Ascending aorta (tissue), 2 donors: Measurements from ENCODE around the gene PATL2. TPM values are rescaled to one million over a fixed set of nuclear protein-coding genes. Genes with fewer than 3 reads are reported as not detected.

Source experiments
- DNase-seq, 2 donors: peaks; one replicate each; pipeline ENCODE4 v3.0.0-alpha.2; 2019; ENCODE audit warnings: low spot score in 2 of 2
- H3K27ac ChIP-seq, 2 donors: fragments of 200-600 bp; sonication (generic); one replicate each; pipeline ENCODE4 v1.5.1; 2016 to 2017; ENCODE audit warnings: mild to moderate bottlenecking in 1 of 2
- H3K27me3 ChIP-seq: fragments of 200-600 bp; sonication (generic); one replicate; pipeline ENCODE4 v1.5.1; 2017
- H3K36me3 ChIP-seq, 2 donors: fragments of 200-600 bp; sonication (generic); one replicate each; pipeline ENCODE4 v1.5.1; 2016
- H3K4me1 ChIP-seq, 2 donors: fragments of 200-600 bp; sonication (generic); one replicate each; pipeline ENCODE4 v1.5.1; 2016 to 2017; ENCODE audit warnings: mild to moderate bottlenecking in 1 of 2
- H3K4me3 ChIP-seq, 2 donors: fragments of 200-600 bp; sonication (generic); one replicate each; pipeline ENCODE4 v1.5.1; 2016 to 2017; ENCODE audit warnings: mild to moderate bottlenecking in 1 of 2
- H3K9me3 ChIP-seq, 2 donors: fragments of 200-600 bp; sonication (generic); one replicate each; pipeline ENCODE4 v1.5.1; 2016
- intact Hi-C: fragments of 100-400 bp; cut with DNase I; formaldehyde crosslinking; loops from one replicate; pipeline ENCODE4 v1.15.1; 2023
- total RNA-seq: library from RNA; depleted of rRNA; stranded (reverse); fragments of >200 nt; gene quantifications from one replicate; pipeline ENCODE4 v1.1.0, GENCODE V29; 2016
- TF ChIP-seq, protein P1 (sequence below), 3 experiments: fragments of 200-600 bp in 2 of 3; fragments of 450-650 bp in 1 of 3; sonication (generic) in 2 of 3; IDR thresholded peaks; one replicate each; pipeline ENCODE4 v1.5.1; 2016 to 2019; ENCODE audit warnings: antibody characterized with exemption in 3 of 3, mild to moderate bottlenecking in 1 of 3, moderate library complexity in 1 of 3

Gene PATL2
- total RNA-seq, 1 donor from 2014 or later = not detected

DNA sequence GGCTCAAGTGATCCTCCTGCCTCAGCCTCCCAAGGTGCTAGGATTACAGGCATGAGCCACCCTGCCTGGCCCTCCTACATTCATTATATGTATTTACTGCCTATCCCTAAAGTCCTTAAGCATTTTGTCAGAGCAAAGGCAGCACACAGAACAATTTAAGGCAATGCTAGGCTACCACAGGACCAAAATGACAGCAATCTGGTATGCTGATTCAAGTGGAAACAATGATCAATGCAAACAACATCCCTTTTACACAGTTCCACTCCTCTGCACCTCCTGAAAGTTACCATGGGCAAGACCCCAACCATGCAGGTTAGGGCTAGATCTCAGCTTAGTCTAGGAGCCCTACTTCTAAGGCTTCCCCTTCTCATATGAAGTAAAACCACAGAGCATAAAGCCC, 87.9 kb downstream of the PATL2 start:
- Histone ChIP-seq H3K9me3 (no peaks in the 10 kb centered on the region), H3K4me3 (no peak overlapping the region), H3K27me3 (no peaks in the 10 kb centered on the region), H3K4me1 (no peaks in the 10 kb centered on the region), H3K27ac (no peak overlapping the region), H3K36me3 (peaks cover 63 to 81% of the 10 kb centered on the region in 2 donors)
- intact Hi-C loops = no loop called here
- DNase-seq = no peak
- TF ChIP-seq, protein P1, sequence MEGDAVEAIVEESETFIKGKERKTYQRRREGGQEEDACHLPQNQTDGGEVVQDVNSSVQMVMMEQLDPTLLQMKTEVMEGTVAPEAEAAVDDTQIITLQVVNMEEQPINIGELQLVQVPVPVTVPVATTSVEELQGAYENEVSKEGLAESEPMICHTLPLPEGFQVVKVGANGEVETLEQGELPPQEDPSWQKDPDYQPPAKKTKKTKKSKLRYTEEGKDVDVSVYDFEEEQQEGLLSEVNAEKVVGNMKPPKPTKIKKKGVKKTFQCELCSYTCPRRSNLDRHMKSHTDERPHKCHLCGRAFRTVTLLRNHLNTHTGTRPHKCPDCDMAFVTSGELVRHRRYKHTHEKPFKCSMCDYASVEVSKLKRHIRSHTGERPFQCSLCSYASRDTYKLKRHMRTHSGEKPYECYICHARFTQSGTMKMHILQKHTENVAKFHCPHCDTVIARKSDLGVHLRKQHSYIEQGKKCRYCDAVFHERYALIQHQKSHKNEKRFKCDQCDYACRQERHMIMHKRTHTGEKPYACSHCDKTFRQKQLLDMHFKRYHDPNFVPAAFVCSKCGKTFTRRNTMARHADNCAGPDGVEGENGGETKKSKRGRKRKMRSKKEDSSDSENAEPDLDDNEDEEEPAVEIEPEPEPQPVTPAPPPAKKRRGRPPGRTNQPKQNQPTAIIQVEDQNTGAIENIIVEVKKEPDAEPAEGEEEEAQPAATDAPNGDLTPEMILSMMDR (IDR thresholded peaks at IDR 0.05) = no peak

DNA sequence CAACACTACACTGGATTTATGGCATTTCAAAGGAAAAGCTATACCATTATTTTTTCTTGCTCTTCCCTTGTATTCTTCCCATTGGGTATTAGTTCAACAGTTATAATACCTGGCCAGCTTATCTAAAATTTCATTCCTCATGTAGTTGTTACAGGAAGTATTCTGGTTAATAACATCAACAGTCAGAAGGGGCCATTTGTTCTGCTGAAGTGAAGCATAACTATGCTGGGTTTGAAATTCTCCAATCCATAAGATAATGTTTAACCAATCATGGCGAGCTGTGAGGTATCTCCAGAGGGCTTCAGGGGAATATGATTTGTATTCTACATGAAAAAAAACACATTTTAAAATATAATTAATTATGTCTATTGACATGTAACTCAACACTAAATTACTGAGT, 91.0 kb downstream of the PATL2 start:
- no peak for DNase-seq
- peaks cover 54 to 69% of the 10 kb centered on the region in 2 donors for H3K36me3 ChIP-seq
- no peak overlapping the region for H3K27ac ChIP-seq
- no peak overlapping the region for H3K4me3 ChIP-seq
- H3K9me3 ChIP-seq = no peaks in the 10 kb centered on the region
- TF ChIP-seq, protein P1 (IDR thresholded peaks at IDR 0.05) = no peak
- no peaks in the 10 kb centered on the region for H3K27me3 ChIP-seq
- H3K4me1 ChIP-seq = no peaks in the 10 kb centered on the region
- intact Hi-C loops = no loop called here

DNA sequence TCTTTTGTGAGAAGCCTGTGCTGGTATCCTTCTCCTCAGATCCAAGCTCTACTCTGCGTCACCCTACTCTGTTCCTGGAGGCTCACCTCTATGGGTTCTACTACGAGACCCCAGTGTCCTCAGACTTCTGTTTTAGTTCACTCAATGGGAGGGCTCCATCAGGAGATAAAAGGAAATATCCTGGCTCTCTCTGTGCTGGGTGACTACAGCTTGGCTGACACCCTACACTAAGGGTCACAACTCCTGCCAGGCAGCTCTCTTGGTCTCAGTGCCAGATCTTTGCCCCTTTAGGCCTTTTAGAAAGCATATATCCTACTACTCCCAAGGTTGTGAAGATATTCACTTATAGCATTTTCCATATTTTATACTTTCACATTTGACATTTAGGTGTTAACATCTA, 94.1 kb downstream of the PATL2 start:
- intact Hi-C loops = no loop called here
- Histone ChIP-seq H3K4me1 (no peaks in the 10 kb centered on the region), H3K4me3 (no peak overlapping the region), H3K27me3 (no peaks in the 10 kb centered on the region), H3K36me3 (peaks cover 48 to 80% of the 10 kb centered on the region in 2 donors), H3K27ac (no peak overlapping the region), H3K9me3 (no peaks in the 10 kb centered on the region)
- no peak for DNase-seq
- TF ChIP-seq, protein P1 (IDR thresholded peaks at IDR 0.05) = no peak

Other genes starting within 250 kb of the PATL2 start
- 22.8 TPM for gene EIF3J, start 174.2 kb downstream of the PATL2 start, total RNA-seq
- gene SPG11, start 47.7 kb downstream of the PATL2 start, total RNA-seq = 21.1 TPM
- 3,395 TPM for gene B2M, start 194 bp upstream of the PATL2 start, total RNA-seq
- gene TRIM69, start 25.2 kb upstream of the PATL2 start, total RNA-seq = 40.3 TPM
- gene TERB2, start 245.4 kb upstream of the PATL2 start, total RNA-seq = not detected